Activated CD8-positive, alpha-beta memory T cell treated with anti-CD3 and anti-CD28 coated beads, Interleukin-2, amount 50 U/mL, for 4 hours (primary cell): ENCODE measurements around the gene ARHGEF38.
"Not testable (repeated sequence)": the region's sequence is repeated elsewhere in the genome, so short reads cannot be mapped to it uniquely, and the experiment has no call there.

Experiments used
- DNase-seq: peaks from one replicate; pipeline ENCODE4 v3.0.0-alpha.2; 2020

ARHGEF38 gene

GRCh38 chr4:105657117-105657765, 104.8 kb downstream of the ARHGEF38 start:
- DNase-seq, result no peak

GRCh38 chr4:105659190-105659589, 106.8 kb downstream of the ARHGEF38 start:
- DNase-seq, result no peak

- no peak for DNase-seq
Measured at GRCh38 chr4:105661028-105661427, 108.6 kb downstream of the ARHGEF38 start.

GRCh38 chr4:105662935-105663675, 110.7 kb downstream of the ARHGEF38 start:
- no peak for DNase-seq

- DNase-seq, result no peak
Measured at GRCh38 chr4:105666693-105667092, 114.3 kb downstream of the ARHGEF38 start.

- DNase-seq, result no peak
Measured at GRCh38 chr4:105670684-105671083, 118.3 kb downstream of the ARHGEF38 start.

- DNase-seq, result no peak
Measured at GRCh38 chr4:105671301-105671700, 118.9 kb downstream of the ARHGEF38 start.

- no peak for DNase-seq
Measured at GRCh38 chr4:105674011-105674410, 121.6 kb downstream of the ARHGEF38 start.

- DNase-seq, result no peak
Measured at GRCh38 chr4:105677709-105678108, 125.3 kb downstream of the ARHGEF38 start.

- DNase-seq, result no peak
Measured at GRCh38 chr4:105679186-105679585, 126.8 kb downstream of the ARHGEF38 start.

- DNase-seq, result no peak
Measured at GRCh38 chr4:105683038-105683437, 130.6 kb downstream of the ARHGEF38 start.

- no peak for DNase-seq
Measured at GRCh38 chr4:105686571-105686970, 134.2 kb downstream of the ARHGEF38 start.

- not testable (repeated sequence) for DNase-seq
Measured at GRCh38 chr4:105694812-105695211, 142.4 kb downstream of the ARHGEF38 start.

GRCh38 chr4:105695832-105696231, 143.4 kb downstream of the ARHGEF38 start:
- DNase-seq, result not testable (repeated sequence)

GRCh38 chr4:105698607-105699006, 146.2 kb downstream of the ARHGEF38 start:
- DNase-seq, result no peak

GRCh38 chr4:105707782-105708180, 155.4 kb downstream of the ARHGEF38 start:
- DNase-seq, result no peak

GRCh38 chr4:105708181-105709080, 156.0 kb downstream of the ARHGEF38 start, which contains the start of the genes GSTCD and INTS12:
Gene GSTCD (plus strand): TSS chr4:105708784. CDS start chr4:105717614, 8,830 bp downstream.
Gene INTS12 (minus strand): TSS chr4:105708689. CDS start chr4:105700005, 8,684 bp downstream.
- DNase-seq, result peak; percentile 84

- no peak for DNase-seq
Measured at GRCh38 chr4:105709081-105709450, 156.6 kb downstream of the ARHGEF38 start.

GRCh38 chr4:105710012-105710600, 157.7 kb downstream of the ARHGEF38 start:
- DNase-seq, result no peak

GRCh38 chr4:105710678-105711077, 158.3 kb downstream of the ARHGEF38 start:
- no peak for DNase-seq

GRCh38 chr4:105712766-105713165, 160.3 kb downstream of the ARHGEF38 start:
- no peak for DNase-seq

GRCh38 chr4:105714071-105714521, 161.7 kb downstream of the ARHGEF38 start:
- DNase-seq, result no peak

GRCh38 chr4:105714932-105715331, 162.5 kb downstream of the ARHGEF38 start:
- no peak for DNase-seq
